GM21576 (cell line): Measurements from ENCODE around the gene RAB12.
A peak's percentile ranks its signal among the peaks of the same experiment; 100 is the strongest.
"Not testable (repeated sequence)": the region's sequence is repeated elsewhere in the genome, so short reads cannot be mapped to it uniquely, and the experiment has no call there.

Experiments
- ATAC-seq: cut with Tn5 transposase; IDR thresholded peaks from one replicate; pipeline ENCODE4 v1.9.1; 2021; ENCODE audit warnings: mild to moderate bottlenecking, moderate library complexity; ENCODE audit not compliant: unreplicated experiment

RAB12 gene

DNA sequence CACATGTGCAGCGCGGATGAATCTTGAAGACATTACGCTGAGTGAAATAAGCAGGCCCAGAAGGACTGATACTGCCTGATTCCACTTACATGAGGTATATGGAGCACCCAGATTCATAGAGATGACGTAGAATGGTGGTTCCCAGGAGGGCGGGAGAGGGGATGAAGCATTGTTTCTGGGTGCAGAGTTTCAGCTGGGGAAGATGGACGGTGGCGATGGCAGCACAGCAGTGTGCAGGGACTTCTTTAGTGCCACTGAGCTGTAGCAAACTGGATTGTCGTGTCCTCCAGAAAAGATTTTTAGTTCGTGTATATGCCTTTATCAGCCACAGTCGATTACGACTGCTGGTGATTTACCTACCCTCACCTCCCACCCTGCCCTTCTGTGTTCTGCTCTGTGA lies 30.5 kb downstream of the RAB12 start:
- ATAC-seq, result no peak

DNA sequence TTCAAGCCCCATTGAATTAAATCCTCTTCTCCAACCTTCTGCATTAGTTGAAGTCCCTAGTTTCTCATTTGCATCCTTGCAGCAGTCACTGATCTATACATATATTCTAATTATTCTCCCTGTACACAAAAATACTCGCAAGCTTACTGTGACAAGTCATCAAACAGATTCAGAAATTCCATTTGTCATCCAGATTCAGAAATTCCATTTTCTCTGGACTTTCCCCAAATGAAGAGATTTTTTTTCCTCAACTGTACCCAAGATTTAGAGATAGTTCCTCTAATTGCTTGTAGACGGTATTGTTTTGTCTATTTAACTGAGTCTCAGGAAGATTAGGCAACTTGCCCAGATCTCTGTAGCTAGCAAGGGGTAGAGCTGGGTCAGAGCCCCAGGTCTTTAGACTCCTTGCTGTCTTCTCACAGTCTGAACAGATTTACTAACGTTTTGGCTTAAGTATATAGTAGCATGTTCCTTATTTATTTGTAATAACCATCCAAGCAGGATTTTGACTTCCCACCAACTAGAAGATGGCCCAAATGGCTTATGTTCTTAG lies 34.2 kb downstream of the RAB12 start:
- ATAC-seq, result no peak

DNA sequence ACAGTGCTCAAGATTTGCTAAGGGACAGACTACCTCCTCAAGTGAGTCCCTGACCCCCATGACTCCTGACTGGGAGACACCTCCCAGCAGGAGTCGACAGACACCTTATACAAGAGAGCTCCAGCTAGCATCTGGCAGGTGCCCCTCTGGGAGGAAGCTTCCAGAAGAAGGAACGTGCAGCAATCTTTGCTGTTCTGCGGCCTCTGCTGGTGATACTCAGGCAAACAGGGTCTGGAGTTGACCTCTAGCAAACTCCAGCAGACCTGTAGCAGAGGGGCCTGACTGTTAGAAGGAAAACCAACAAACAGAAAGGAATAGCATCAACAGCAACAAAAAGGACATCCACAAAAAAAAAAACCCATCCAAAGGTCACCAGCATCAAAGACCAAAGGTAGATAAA lies 38.1 kb downstream of the RAB12 start:
- not testable (repeated sequence) for ATAC-seq

DNA sequence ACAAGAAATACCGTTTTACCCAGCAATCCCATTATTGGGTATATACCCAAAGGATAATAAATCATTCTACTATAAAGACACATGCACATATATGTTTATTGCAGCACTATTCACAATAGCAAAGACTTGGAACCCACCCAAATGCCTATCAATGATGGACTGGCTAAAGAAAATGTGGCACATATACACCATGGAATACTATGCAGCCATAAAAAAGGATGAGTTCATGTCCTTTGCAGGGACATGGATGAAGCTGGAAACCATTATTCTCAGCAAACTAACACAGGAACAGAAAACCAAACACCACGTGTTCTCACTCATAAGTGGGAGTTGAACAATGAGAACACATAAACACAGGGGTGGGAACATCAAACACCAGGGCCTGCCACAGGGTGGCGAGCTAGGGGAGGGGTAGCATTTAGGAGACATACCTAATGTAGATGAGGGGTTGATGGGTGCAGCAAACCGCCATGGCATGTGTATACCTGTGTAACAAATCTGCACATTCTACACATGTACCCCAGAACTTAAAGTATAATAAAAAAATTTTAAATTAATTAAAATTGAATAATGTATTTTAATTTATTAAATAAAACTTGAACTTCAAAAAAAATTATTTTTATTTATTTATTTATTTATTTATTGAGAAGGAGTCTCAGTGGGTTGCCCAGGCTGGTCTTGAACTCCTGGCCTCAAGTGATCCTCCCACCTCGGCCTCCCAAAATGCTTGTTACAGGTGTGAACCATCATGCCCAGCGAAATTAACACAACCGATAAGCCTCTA lies 42.4 kb downstream of the RAB12 start:
- ATAC-seq, result not testable (repeated sequence)

DNA sequence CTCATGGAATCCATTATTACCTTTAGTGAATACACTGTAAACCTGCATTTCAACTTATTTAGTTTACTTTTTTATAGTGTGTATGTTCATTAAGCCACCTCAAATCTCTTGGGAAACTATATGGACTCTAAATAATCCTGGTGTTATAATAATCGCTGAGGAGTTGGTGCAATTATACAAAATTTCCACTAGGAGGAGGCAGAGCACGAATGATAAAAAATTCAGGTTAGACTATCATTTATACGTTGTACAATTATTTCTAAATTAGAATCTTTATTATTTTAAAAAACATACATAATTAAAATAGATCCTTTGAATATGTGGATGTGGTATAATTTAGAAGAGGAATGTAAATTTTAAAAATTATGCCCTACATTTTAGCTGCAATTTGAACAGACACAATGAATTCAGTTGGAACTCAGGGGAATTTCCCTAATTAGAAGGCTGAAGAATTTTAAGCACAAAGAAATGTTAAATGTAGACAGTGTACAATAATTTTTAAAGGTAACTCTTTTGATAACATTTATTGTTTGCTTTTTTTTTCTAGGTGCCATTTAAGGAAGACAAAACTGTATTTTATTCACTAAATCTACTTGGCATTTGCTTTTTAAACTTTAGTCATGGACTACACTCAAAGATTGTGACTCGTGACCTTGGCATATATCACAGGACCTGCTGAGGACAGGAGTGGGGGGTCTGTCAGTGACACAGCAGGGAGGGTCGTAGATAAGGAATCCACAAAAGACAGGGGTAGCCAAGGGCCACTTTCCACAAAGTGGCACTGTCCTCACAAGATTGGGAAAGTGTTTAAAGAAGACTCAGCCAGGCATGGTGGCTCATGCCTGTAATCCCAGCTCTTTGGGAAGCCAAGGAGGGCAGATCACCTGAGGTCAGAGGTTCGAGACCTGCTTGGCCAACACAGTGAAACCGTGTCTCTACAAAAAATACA lies 45.5 kb downstream of the RAB12 start:
- ATAC-seq, result no peak

DNA sequence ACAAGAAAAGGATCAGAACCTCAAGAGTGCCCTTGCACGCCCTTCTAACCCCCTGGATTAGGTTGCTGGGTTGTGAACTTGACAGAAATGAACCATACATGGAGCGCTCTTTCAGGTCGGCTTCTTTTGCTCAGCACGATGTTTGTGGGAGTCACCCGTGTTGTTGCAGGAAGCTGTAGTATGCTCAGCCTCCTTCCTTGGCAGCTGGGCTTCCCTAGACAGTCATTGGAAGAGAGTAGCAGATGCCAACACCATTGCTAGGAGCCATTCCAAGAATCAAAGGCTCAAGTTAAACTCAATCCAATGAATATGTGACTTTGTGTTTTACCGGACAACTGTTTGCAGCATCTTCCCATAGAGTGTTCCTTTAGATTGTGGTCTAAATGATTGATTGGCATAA lies 47.0 kb downstream of the RAB12 start:
- no peak for ATAC-seq

DNA sequence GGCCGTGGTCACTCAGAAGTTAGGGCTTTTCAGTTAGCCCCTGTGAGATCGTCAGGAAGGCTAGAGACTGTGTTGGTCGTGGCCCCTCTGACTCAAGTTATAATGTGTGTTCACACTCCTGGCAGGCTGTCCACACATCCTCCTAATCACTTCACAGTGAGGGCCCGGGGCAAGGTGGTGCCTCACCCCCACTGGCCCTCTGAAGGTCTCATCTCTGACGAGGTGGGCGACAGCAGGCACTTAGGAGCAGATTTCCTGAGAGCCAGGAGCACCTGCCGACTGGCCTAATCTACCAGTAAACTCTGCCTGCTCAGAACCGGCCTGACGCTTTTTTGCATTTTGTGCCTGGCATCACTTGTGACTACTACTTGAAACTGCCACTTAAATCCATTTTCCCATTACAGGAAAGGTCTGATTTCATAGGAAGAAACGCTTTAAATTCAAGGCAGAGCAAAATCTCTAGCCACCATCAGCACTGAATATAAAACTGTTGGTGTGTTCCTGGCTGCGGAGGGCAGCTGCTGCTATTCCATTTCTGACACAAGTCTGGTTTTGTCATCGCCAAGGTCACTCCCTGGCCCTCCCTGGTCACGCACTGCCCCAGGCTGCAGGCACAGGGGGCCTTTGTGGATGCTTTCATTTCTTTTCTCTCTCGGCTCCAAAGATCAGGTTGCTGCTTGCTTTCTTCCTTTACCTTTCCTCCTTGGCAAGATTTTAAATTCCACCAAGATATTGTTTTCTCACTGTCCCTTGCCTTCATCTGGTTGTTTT lies 48.0 kb downstream of the RAB12 start:
- no peak for ATAC-seq

DNA sequence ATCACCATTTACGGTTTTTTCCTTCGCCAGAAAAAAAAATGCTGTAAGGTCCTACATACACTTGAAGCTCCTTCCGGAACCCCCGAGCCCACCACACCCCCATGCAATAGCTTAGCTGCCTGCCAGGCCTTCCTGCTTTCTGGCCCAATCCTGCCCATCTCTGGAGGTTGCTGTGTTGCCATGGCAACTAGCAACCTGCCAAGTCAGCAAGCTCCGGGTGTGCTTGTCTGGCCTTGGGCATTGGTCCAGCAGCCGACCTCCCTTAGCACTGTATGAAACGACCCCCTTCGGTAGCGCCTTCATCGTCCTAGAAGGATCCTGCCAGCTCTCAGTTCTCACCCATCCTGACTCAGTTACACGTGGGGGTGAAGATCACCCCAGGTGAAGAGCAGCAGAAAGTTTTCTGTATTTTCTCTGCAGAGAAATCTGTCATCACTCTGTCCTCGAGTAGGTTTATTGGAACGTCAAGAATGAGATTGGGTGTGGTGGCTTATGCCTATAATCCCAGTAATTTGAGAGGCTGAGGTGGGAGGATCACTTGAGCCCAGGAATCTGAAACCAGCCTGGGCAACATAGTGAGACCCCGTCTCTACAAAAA lies 48.7 kb downstream of the RAB12 start:
- no peak for ATAC-seq

DNA sequence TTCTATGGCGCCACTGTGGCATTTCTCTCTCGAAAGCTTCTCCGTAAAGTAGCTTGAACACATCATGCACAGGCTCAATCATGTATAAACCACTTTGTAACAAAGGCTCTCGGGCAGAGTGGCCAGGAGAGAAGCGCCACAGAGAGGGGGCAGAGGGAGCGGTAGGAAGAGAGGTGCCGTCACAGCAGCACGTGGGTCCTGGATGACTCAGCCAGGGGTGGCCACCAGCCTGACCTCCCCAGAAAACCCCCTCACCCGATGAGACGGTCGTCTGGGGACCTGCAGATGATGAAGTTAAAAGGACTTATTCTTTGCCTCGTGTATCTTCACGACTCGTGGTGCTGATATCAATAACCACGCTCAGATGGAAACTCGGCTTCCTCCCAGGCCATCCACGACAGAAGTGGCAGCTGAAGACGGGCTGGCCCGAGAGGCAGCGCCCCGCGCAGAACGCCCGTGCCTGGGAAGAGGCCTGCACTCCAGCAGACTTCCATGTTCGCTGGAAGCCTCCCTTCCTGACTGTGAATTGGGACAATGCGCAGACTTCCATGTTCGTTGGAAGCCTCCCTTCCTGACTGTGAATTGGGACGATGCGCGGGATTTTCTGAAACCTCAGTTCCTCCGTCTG lies 49.7 kb downstream of the RAB12 start:
- no peak for ATAC-seq

DNA sequence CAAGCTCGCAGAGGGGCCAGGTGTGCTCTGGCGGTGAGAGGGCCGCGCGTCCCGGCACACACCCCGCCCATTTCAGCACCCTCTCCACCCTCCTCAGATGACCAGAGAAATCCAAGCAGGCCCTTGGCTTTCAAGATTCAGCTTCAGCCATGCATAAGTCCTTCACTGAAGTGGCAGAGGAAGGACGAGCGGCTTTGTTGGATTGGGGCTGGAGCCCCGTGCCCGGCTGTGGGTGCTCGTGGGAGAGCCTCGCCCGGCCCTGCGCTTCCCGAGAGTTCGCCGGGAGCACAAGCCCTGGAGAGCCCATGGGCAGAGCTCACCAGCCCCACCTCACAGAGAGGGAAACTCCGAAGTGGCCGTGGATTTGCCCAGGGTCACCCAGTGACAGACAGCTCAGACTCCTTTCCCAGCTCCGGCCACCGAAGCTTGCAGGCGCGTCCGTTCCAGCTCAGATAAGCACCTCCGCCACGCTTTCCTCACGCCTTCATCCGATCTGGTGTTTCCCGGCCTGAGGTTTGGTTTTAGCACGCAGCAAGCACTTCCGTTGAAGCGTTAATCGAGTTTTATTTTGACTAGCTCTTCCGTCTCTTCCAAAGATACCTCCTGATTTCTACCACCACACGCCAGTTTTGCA lies 50.5 kb downstream of the RAB12 start:
- ATAC-seq, result no peak

DNA sequence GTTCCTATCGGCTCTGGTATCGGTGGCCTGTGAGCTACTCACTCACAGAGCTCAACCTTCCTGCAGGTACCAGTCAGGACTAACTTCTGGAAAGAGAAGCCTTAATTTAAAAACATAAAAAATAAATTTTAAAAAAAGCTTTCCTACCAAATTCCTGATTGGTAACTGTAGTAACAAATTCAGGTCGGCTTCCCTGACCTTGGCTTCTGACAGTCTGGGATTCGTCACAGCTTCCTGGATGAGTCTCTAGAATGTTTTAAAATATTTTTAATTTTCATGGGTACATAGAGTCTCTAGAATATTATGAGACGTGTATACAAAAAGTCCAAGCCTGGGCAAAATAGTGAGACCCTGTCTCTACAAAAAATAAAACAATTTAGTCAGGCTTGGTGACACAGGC lies 51.1 kb downstream of the RAB12 start:
- ATAC-seq, result no peak

DNA sequence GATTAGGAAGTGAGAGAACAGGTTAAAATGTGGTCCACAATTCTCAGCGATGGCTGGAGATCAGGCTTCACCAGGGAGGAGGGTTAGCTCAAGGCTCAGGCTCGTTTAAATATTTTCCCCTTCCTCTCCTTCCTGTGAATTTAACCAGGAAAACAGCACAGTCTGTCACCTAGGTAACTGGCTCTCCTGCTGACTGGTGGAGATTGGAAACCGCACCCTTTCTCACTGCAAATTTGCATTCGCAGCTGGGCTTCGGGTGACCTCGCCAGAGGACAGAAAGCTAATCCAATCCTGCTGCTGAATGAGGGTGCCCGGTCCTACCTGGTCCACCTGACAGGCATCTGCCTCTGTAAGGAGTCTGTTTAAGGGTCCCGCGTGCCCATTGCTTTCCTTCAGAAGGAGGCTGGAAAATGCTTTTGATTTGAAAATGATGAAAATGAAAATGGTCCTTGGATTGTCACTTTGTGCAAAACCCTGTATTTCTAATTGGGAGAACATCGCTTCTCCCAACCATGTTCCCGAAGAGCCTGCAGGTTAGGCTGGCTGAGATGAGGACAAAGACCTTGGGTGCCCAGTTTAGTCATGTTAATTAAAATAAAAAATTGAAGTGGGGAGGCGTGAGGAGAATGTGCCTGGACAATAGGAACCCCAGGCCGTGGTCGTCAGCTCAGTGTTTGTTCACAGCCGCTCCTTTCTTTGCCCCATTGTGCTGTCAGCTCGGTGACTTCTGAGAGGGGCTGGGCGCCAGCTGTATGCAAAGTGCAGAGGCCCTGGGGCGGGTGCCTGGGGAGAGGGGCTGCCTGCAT lies 52.7 kb downstream of the RAB12 start:
- no peak for ATAC-seq

DNA sequence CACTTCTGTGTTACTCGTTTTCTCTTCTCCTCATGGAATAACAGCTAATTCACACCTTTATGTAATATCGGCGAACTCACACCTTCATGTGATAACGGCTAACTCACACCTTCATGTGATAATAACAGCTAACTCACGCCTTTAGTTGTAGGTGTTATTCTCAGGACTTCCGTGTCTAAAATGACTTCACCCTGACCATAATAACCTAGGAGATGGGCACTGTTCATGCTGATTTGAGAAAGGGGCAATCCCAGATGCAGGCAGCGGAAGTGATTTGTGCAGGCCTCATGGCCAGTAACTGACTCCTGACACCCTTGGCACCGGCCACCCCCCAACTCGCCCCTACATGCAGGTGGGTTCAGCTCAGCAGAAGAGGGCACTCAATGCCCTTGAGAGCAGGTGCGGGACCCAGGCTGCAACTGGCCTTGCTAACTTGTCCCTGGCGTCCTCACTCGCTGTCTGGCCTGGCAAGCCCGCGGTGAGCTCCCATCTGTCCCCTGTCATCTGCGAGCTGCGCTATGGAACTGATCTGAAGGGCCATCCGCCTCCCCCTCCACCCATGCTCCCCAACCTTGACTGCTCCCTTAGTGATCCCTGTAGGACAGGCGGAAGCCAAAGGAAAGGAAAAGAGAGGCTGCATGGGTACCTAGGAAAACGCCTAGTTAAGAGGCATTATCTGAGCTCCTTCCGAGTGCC lies 53.5 kb downstream of the RAB12 start:
- ATAC-seq, result no peak

DNA sequence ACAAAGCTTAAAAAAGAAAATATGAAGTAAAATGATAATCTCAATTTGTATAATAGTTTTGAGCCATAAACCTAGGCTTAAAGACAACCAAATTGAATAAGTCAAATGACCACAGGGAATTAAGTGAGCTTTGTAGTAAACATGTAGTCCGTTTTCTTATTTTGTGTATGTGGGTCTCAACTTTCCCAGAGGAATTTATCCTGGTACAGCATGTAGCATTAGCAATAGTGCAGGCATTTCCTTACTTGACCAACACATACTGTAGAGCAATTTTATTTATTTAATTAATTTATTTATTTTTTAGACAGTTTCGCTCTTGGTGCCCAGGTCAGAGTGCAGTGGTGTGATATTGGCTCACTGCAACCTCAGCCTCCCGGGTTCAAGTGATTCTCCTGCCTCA lies 58.6 kb downstream of the RAB12 start:
- no peak for ATAC-seq

DNA sequence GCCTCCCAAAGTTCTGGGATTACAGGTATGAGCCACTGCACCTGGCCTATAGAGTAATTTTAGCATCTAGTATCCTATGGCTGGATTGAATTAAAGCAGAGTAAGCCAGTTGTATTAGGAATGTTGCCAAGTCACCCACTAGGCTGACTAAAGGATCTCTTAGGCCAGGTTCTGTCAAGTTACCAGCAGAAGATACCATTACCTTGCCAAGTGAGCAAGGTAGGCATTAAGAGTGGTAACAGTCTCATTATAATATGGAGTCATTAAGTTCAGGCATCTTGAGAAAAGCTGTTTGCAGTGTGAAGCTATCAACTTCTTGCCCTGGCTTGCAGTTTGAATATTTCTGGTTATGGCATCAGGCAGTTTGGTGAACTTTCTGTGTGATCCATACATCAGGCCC lies 59.1 kb downstream of the RAB12 start:
- no peak for ATAC-seq

DNA sequence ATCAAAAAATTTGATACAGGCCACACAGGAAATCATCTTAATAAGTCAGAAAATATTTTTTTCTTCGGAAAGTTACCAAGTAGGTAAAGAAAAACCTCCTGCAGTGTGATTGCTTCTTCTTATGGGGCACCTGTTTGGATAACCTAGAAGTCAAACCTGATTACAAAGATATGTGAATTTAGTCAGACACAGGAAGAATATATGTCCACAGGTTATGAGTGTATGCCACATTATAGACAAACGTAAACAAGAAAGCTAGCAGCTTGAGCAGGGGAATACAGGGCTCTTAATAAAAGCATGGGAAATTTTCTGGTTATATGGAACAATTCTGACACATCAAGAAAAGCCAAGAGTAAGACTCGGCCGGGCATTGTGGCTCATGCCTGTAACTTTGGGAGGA lies 60.3 kb downstream of the RAB12 start:
- ATAC-seq, result no peak

DNA sequence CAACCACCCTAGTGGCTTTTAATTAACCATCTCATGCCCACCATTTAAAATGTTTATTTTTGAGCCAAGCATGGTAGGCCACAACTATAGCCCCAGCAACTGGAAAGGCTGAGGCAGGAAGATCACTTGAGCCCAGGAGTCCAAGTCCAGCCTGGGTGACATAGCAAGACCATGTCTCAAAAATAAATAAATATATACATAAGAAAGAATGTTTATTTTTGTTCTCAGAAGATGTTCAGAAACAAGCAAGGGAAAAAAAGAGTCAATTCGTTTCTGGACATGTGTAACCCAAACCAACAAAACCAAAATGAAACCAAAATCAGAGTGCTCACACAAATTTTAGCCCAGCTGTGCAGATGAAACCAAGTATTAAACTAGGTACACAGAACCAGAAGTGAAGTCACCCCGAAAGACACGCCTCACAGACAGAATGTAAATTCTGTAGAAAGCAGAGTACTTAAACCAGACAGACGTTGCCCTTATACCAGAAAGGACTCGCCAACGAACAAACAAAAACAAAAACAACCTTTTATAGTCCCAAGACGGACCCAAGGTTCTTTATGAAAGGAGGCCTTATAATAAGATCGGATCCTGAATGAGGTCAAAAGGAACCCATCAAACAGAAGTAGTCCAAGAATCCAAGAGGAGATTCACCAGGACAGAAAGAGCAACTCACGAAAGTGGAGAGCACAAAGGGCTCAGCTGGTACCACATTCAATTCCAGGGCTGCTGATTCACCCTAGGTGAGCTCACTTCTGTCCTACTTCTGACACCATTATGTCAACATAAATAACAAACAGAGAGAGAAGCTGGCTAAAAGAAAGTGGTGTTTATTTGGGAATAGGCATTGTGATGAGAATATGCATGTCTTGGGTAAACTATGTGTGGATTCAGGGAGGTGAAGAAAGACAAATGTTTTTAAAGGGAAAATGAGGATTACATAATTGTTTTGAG lies 64.3 kb downstream of the RAB12 start:
- peak; percentile 85 for ATAC-seq
